Caco-2 (cell line): Measurements from ENCODE around the gene BPTF. TPM values are rescaled to one million over a fixed set of nuclear protein-coding genes. Genes with fewer than 3 reads are reported as not detected.
"Not testable (repeated sequence)": the region's sequence is repeated elsewhere in the genome, so short reads cannot be mapped to it uniquely, and the experiment has no call there.

Experiments used
- BruUV-seq: library from RNA; stranded (reverse); fragments of 400-500 nt; replicated peaks from 2 replicates; lab custom pipeline; 2021; lab: Mats Ljungman, UMichigan
- CTCF ChIA-PET: fragments of 300-600 bp; sonication (Branson Sonifier 250); formaldehyde crosslinking; loops from one replicate; lab custom pipeline; 2022; ENCODE audit warnings: antibody characterized with exemption; lab: Charles Lee
- POLR2A ChIA-PET: fragments of 300-600 bp; sonication (Branson Sonifier 250); formaldehyde crosslinking; loops from one replicate; lab custom pipeline; 2022; ENCODE audit warnings: antibody characterized with exemption; lab: Charles Lee
- DNase-seq, 2 experiments: peaks; one replicate each; pipeline versions ENCODE4 v3.0.0 to v3.0.0-alpha.2; 2020 to 2022
- H3K27me3 ChIP-seq: replicated peaks from 2 replicates; pipeline ENCODE4 v1.6.0; 2011; ENCODE audit warnings: low read length; ENCODE audit not compliant: control insufficient read depth, insufficient read depth
- H3K36me3 ChIP-seq: 2 replicates; pipeline ENCODE4 v1.5.1; 2011; ENCODE audit warnings: low read length; ENCODE audit not compliant: control insufficient read depth, insufficient read depth
- H3K4me1 ChIP-seq: fragments of 250-450 bp; sonication (Bioruptor Pico); 2 replicates; pipeline ENCODE4 v1.5.1; 2020; ENCODE audit warnings: mild to moderate bottlenecking
- H3K4me3 ChIP-seq: 2 replicates; pipeline ENCODE4 v1.5.1; 2011; ENCODE audit warnings: low read depth, mild to moderate bottlenecking, control low read depth, low read length
- H3K9me3 ChIP-seq: fragments of 250-450 bp; sonication (Bioruptor Pico); 2 replicates; pipeline ENCODE4 v1.5.1; 2020; ENCODE audit warnings: mild to moderate bottlenecking, moderate library complexity
- H3K27ac Mint-ChIP-seq: one replicate; pipeline ENCODE4 v1.8.0; 2022; ENCODE audit warnings: mixed read lengths; ENCODE audit not compliant: unreplicated experiment
- H3K27me3 Mint-ChIP-seq: one replicate; pipeline ENCODE4 v1.8.0; 2022; ENCODE audit warnings: mixed read lengths; ENCODE audit not compliant: insufficient read depth, unreplicated experiment
- H3K36me3 Mint-ChIP-seq: one replicate; pipeline ENCODE4 v1.8.0; 2022; ENCODE audit warnings: mild to moderate bottlenecking, mixed read lengths; ENCODE audit not compliant: insufficient read depth, unreplicated experiment
- H3K4me1 Mint-ChIP-seq: one replicate; pipeline ENCODE4 v1.8.0; 2022; ENCODE audit warnings: low read depth, mixed read lengths; ENCODE audit not compliant: unreplicated experiment
- H3K4me3 Mint-ChIP-seq: one replicate; pipeline ENCODE4 v1.8.0; 2022; ENCODE audit warnings: mild to moderate bottlenecking, moderate library complexity, mixed read lengths; ENCODE audit not compliant: unreplicated experiment
- H3K9me3 Mint-ChIP-seq: one replicate; pipeline ENCODE4 v1.8.0; 2022; ENCODE audit warnings: mixed read lengths; ENCODE audit not compliant: unreplicated experiment
- intact Hi-C: fragments of 100-400 bp; cut with micrococcal nuclease; formaldehyde crosslinking; loops from one replicate; pipeline ENCODE4 v1.10.0; 2022; ENCODE audit not compliant: unreplicated experiment
- total RNA-seq: library from RNA; stranded (reverse); gene quantifications from 2 replicates; pipeline ENCODE4 v1.2.3, GENCODE V29; 2022
- TF ChIP-seq, protein P1 (sequence below), 2 experiments: fragments of 200-600 bp in 1 of 2; IDR thresholded peaks; 1 replicate in 1 of 2; 2 replicates in 1 of 2; pipeline versions ENCODE4 v1.5.1 to v1.8.0; 2011 to 2022; ENCODE audit warnings: antibody characterized with exemption in 1 of 2, control low read depth in 1 of 2, inconsistent platforms in 1 of 2, low read depth in 1 of 2, low read length in 1 of 2, mild to moderate bottlenecking in 1 of 2, moderate library complexity in 1 of 2; ENCODE audit not compliant: insufficient read depth in 1 of 2, severe bottlenecking in 1 of 2, unreplicated experiment in 1 of 2

Gene BPTF
- total RNA-seq, 1 experiment from 2014 or later, result 101 TPM

DNA sequence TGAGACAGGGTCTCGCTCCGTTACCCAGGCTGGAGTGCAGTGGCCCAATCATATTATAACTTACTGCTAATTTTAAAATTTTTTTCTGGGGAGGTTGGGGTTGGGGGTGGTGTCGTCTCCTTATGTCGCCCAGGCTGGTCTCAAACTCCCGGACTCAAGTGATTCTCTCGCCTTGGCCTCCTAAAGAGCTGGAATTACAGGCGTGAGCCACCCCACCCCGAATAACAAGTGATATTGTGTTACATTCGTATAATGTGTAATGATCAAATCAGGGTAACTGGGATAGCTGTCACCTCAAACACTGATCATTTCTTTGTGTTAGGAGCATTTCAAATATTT, 194.0 kb downstream of the BPTF start:
- Mint-ChIP-seq H3K27ac (peak overlapping the region; percentile 96), H3K27me3 (peaks cover 3% of the 10 kb centered on the region), H3K9me3 (no peaks in the 10 kb centered on the region), H3K36me3 (peaks cover 18% of the 10 kb centered on the region), H3K4me3 (peak overlapping the region; percentile 92), H3K4me1 (peaks cover 9% of the 10 kb centered on the region)
- CTCF ChIA-PET, result interaction anchor here (1.0 to 1.4 kb wide), 2 partner anchors 15 to 157 kb away, joined by 3 read pairs; no protein-coding TSS in a partner anchor
- no peaks in the 10 kb centered on the region for H3K27me3 ChIP-seq
- no TSS peak for BruUV-seq
- POLR2A ChIA-PET, result interaction anchor here (0.5 to 1.7 kb wide), 5 partner anchors 14 to 369 kb away, joined by 3 to 12 read pairs (median 5); partner anchors contain the start of gene KPNA2
- TF ChIP-seq, protein P1, sequence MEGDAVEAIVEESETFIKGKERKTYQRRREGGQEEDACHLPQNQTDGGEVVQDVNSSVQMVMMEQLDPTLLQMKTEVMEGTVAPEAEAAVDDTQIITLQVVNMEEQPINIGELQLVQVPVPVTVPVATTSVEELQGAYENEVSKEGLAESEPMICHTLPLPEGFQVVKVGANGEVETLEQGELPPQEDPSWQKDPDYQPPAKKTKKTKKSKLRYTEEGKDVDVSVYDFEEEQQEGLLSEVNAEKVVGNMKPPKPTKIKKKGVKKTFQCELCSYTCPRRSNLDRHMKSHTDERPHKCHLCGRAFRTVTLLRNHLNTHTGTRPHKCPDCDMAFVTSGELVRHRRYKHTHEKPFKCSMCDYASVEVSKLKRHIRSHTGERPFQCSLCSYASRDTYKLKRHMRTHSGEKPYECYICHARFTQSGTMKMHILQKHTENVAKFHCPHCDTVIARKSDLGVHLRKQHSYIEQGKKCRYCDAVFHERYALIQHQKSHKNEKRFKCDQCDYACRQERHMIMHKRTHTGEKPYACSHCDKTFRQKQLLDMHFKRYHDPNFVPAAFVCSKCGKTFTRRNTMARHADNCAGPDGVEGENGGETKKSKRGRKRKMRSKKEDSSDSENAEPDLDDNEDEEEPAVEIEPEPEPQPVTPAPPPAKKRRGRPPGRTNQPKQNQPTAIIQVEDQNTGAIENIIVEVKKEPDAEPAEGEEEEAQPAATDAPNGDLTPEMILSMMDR (IDR thresholded peaks at IDR 0.05; ENCODE audit: insufficient read depth in 1 of 2, low read depth in 1 of 2, low read length in 1 of 2, severe bottlenecking in 1 of 2, unreplicated experiment in 1 of 2), result no peak
- peak in 1 of 2 experiments; percentile 26 for DNase-seq
- intact Hi-C loops, result no loop called here
- H3K36me3 ChIP-seq, result no peaks in the 10 kb centered on the region
- 0 out of 2 replicates have a peak, but pooled peaks cover 4% of the 10 kb centered on the region for H3K4me1 ChIP-seq
- H3K9me3 ChIP-seq, result no peaks in the 10 kb centered on the region
- H3K4me3 ChIP-seq, result no peak overlapping the region

DNA sequence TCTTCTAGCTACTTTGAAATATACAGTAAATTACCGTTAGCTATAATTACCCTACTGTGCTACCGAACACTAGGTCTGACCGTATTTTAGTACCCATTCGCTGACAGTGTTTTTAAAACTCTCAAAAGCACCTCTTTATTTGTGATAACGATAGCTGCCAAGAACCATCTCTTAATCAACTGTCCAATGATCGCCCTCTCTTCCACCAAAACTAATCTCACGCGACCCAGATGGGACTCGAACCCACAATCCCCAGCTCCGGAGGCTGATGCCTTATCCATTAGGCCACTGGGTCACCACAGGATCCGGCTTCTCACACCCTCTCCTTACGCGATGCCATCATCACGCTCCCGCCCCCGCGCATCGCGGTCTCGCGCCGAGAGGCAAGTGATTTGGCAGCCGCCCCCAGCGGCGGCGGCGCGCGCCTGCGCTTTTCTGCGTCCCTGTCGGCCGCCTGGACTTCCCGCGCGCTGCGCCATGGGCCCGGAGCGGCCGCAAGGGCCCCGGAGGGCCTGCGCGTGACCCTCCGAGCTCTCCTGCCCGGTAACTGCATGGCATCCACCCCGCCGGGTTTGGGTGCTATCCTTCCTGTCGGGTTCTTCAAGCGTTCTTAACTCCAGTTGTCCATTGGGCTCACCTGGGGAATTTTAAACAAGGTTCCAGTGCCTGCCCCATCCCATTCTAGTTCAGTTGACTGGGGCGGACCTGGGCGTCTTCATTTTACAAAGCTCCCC, 194.5 kb downstream of the BPTF start:
- Mint-ChIP-seq H3K27me3 (peaks cover 3% of the 10 kb centered on the region), H3K9me3 (no peaks in the 10 kb centered on the region), H3K36me3 (peaks cover 18% of the 10 kb centered on the region), H3K4me3 (peak overlapping the region; percentile 92), H3K27ac (peak overlapping the region; percentile 96), H3K4me1 (peaks cover 9% of the 10 kb centered on the region)
- no peaks in the 10 kb centered on the region for H3K36me3 ChIP-seq
- ChIA-PET CTCF (interaction anchor here (0.5 to 1.4 kb wide), 6 partner anchors 14 to 559 kb away, joined by 3 to 7 read pairs (median 4); partner anchors contain the start of genes C17orf58 and KPNA2), POLR2A (interaction anchor here (0.5 to 1.7 kb wide), 8 partner anchors 11 to 368 kb away, joined by 3 to 15 read pairs (median 6); partner anchors contain the start of genes ARSG, KPNA2 and SLC16A6)
- H3K27me3 ChIP-seq, result no peaks in the 10 kb centered on the region
- intact Hi-C loops, result loop anchor here (1.0 kb wide), 2 partner anchors 14 to 27 kb away; no protein-coding TSS in a partner anchor
- peak; percentile 96 to 99 for DNase-seq
- TF ChIP-seq, protein P1 (IDR thresholded peaks at IDR 0.05; ENCODE audit: insufficient read depth in 1 of 2, low read depth in 1 of 2, low read length in 1 of 2, severe bottlenecking in 1 of 2, unreplicated experiment in 1 of 2), result peak; percentile 43 to 70
- BruUV-seq, result TSS peak; percentile 100
- peak overlapping the region; percentile 63 for H3K4me3 ChIP-seq
- H3K9me3 ChIP-seq, result no peaks in the 10 kb centered on the region
- 0 out of 2 replicates have a peak, but pooled peaks cover 4% of the 10 kb centered on the region for H3K4me1 ChIP-seq

DNA sequence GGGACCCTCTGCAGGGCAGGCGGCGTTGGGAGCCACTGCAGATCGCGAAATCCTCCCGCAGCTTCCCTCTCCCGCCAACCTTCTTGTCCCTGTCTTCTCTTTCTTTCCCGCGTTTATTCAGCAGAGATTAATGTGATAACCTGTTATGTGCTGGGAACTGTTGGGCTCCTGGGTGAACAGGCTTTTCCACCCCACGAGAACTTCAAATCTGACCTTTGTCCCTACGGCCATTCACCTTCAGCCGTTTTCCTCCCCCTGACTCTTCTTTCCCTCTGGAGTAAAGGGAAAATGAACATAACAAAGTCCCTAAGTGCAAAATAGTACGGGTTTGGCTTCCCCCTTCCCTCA, 195.1 kb downstream of the BPTF start:
- peak overlapping the region; percentile 63 for H3K4me3 ChIP-seq
- Mint-ChIP-seq H3K27me3 (peaks cover 3% of the 10 kb centered on the region), H3K4me3 (peak overlapping the region; percentile 92), H3K27ac (peak overlapping the region; percentile 96), H3K36me3 (peaks cover 18% of the 10 kb centered on the region), H3K9me3 (no peaks in the 10 kb centered on the region), H3K4me1 (peaks cover 9% of the 10 kb centered on the region)
- TF ChIP-seq, protein P1 (IDR thresholded peaks at IDR 0.05; ENCODE audit: insufficient read depth in 1 of 2, low read depth in 1 of 2, low read length in 1 of 2, severe bottlenecking in 1 of 2, unreplicated experiment in 1 of 2), result no peak
- intact Hi-C loops, result loop anchor here (1.0 kb wide), 2 partner anchors 14 to 27 kb away; no protein-coding TSS in a partner anchor
- no peaks in the 10 kb centered on the region for H3K27me3 ChIP-seq
- ChIA-PET POLR2A (interaction anchor here (0.5 to 1.7 kb wide), 7 partner anchors 11 to 271 kb away, joined by 3 to 15 read pairs (median 6); partner anchors contain the start of genes ARSG, KPNA2 and SLC16A6), CTCF (interaction anchor here (0.5 to 1.4 kb wide), 6 partner anchors 14 to 558 kb away, joined by 3 to 7 read pairs (median 4); partner anchors contain the start of genes C17orf58 and KPNA2)
- no peaks in the 10 kb centered on the region for H3K9me3 ChIP-seq
- BruUV-seq, result TSS peak; percentile 95
- no peaks in the 10 kb centered on the region for H3K36me3 ChIP-seq
- peak in 1 of 2 experiments; percentile 56 for DNase-seq
- H3K4me1 ChIP-seq, result 0 out of 2 replicates have a peak, but pooled peaks cover 4% of the 10 kb centered on the region

DNA sequence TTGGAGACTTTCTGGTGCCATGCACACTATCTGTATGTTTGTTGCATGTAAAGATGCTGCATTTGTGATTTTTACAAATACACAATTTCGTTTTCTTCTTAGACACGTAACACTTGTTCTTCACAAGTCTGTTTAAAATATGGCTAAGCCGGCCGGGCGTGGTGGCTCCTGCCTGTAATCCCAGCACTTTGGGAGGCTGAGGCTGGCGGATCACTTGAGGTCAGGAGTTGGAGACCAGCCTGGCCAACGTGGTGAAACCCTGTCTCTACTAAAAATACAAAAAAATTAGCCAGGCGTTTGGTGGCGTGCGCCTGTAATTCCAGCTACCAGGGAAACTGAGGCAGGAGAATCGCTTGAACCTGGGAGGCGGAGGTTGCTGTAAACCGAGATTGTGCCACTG, 195.5 kb downstream of the BPTF start:
- not testable (repeated sequence) for H3K9me3 Mint-ChIP-seq, H3K4me1 ChIP-seq, H3K27me3 ChIP-seq, DNase-seq, H3K9me3 ChIP-seq, H3K36me3 ChIP-seq, BruUV-seq, H3K27me3 Mint-ChIP-seq, H3K4me1 Mint-ChIP-seq
- Mint-ChIP-seq H3K36me3 (peaks cover 18% of the 10 kb centered on the region), H3K4me3 (peak overlapping the region; percentile 92), H3K27ac (peak overlapping the region; percentile 96)
- peak overlapping the region; percentile 63 for H3K4me3 ChIP-seq
- intact Hi-C loops, result loop anchor here (1.0 kb wide), 2 partner anchors 14 to 27 kb away; no protein-coding TSS in a partner anchor
- CTCF ChIA-PET, result interaction anchor here (0.7 to 1.4 kb wide), 3 partner anchors 13 to 305 kb away, joined by 3 to 7 read pairs (median 4); no protein-coding TSS in a partner anchor
- POLR2A ChIA-PET, result interaction anchor here (0.7 to 1.7 kb wide), 2 partner anchors 14 to 15 kb away, joined by 3 to 12 read pairs; partner anchors contain the start of gene KPNA2
